Endothelial cell of umbilical vein (primary cell): ENCODE data around the gene RNASE9. TPM values are rescaled to one million over a fixed set of nuclear protein-coding genes. Genes with fewer than 3 reads are reported as not detected.

Source experiments
- Bru-seq: library from RNA; stranded (reverse); fragments of 400-500 nt; gene quantifications from one replicate; lab custom pipeline; 2021; lab: Mats Ljungman, UMichigan
- BruChase-seq, 2 experiments: library from RNA; stranded (reverse); fragments of 400-500 nt; gene quantifications; one replicate each; lab custom pipeline; 2021; lab: Mats Ljungman, UMichigan
- BruUV-seq: library from RNA; stranded (reverse); fragments of 400-500 nt; replicated peaks from 2 replicates; lab custom pipeline; 2021; lab: Mats Ljungman, UMichigan
- CTCF ChIA-PET: fragments of 300-600, 350-600 bp; sonication (Branson Sonifier 250); formaldehyde crosslinking; loops from one replicate; lab custom pipeline; 2021; ENCODE audit warnings: antibody characterized with exemption, inconsistent platforms; lab: Charles Lee
- POLR2A ChIA-PET: fragments of 300-600, 350-600 bp; sonication (Branson Sonifier 250); formaldehyde crosslinking; loops from one replicate; lab custom pipeline; 2021; ENCODE audit warnings: antibody characterized with exemption, inconsistent platforms; lab: Charles Lee
- DNase-seq: peaks from one replicate; pipeline ENCODE4 v3.0.0-alpha.2; 2011; ENCODE audit warnings: low read depth, low spot score
- FAIRE-seq: peaks from 2 replicates; lab custom pipeline; 2011; peaks lifted over from hg19 to GRCh38; lab: Jason Lieb, UNC
- H2AFZ ChIP-seq: 2 replicates; pipeline ENCODE4 v1.6.0; 2012; ENCODE audit warnings: low read depth, low read length, control low read depth, inconsistent platforms
- H3K27ac ChIP-seq: 2 replicates; pipeline ENCODE4 v1.5.1; 2011; ENCODE audit warnings: low read depth, mild to moderate bottlenecking, control low read depth, low read length, moderate library complexity; ENCODE audit not compliant: insufficient read depth
- H3K27me3 ChIP-seq, 2 experiments: 2 replicates each; pipeline versions ENCODE4 v1.6.0 to v1.6.1; 2011; ENCODE audit warnings: low read length in 2 of 2, mixed read lengths in 1 of 2; ENCODE audit not compliant: control insufficient read depth in 2 of 2, insufficient read depth in 2 of 2
- H3K36me3 ChIP-seq, 2 experiments: 2 replicates in 1 of 2; 3 replicates in 1 of 2; pipeline ENCODE4 v1.5.1; 2011; ENCODE audit warnings: low read length in 2 of 2, mild to moderate bottlenecking in 1 of 2, moderate library complexity in 1 of 2; ENCODE audit not compliant: control insufficient read depth in 2 of 2, insufficient read depth in 2 of 2; ENCODE audit errors: extremely low read depth in 1 of 2
- H3K4me1 ChIP-seq: 3 replicates; pipeline ENCODE4 v1.5.1; 2011; ENCODE audit warnings: mild to moderate bottlenecking, low read length; ENCODE audit not compliant: control insufficient read depth, insufficient read depth; ENCODE audit errors: extremely low read depth
- H3K4me2 ChIP-seq: 2 replicates; pipeline ENCODE4 v1.6.1; 2011; ENCODE audit warnings: low read length, control low read depth, mixed read lengths; ENCODE audit not compliant: insufficient read depth
- H3K4me3 ChIP-seq, 3 experiments: fragments of 200-600 bp in 1 of 3; sonication (generic), shearing (Covaris generic) in 1 of 3; replicated peaks in 1 of 3; 2 replicates each; pipeline ENCODE4 v1.5.1; 2011 to 2016; ENCODE audit warnings: control low read depth in 3 of 3, low read length in 3 of 3, mild to moderate bottlenecking in 2 of 3, inconsistent platforms in 1 of 3, low read depth in 1 of 3, moderate library complexity in 1 of 3; ENCODE audit not compliant: insufficient read depth in 1 of 3
- H3K79me2 ChIP-seq: 2 replicates; pipeline ENCODE4 v1.6.0; 2012; ENCODE audit warnings: low read length, inconsistent platforms; ENCODE audit not compliant: control insufficient read depth, insufficient read depth
- H3K9ac ChIP-seq: replicated peaks from 2 replicates; pipeline ENCODE3; 2011; ENCODE audit warnings: low read length, control low read depth; ENCODE audit not compliant: insufficient read depth; ENCODE audit errors: extremely low read depth
- H3K9me1 ChIP-seq: replicated peaks from 3 replicates; pipeline ENCODE4 v1.6.0; 2011; ENCODE audit warnings: mild to moderate bottlenecking, low read length; ENCODE audit not compliant: control insufficient read depth, insufficient read depth; ENCODE audit errors: extremely low read depth
- H3K9me3 ChIP-seq: replicated peaks from 2 replicates; pipeline ENCODE4 v1.5.1; 2012; ENCODE audit warnings: low read length, inconsistent platforms; ENCODE audit not compliant: control insufficient read depth, insufficient read depth
- H4K20me1 ChIP-seq: replicated peaks from 2 replicates; pipeline ENCODE3; 2011; ENCODE audit warnings: mild to moderate bottlenecking, low read length; ENCODE audit not compliant: control insufficient read depth, insufficient read depth; ENCODE audit errors: extremely low read depth
- EZH2 ChIP-seq: IDR thresholded peaks from 2 replicates; pipeline ENCODE4 v1.6.1; 2012; ENCODE audit warnings: borderline replicate concordance, low read depth, mild to moderate bottlenecking, moderate library complexity, low read length, inconsistent platforms; ENCODE audit not compliant: severe bottlenecking
- FOS ChIP-seq: IDR thresholded peaks from 2 replicates; pipeline ENCODE4 v1.6.1; 2011; ENCODE audit warnings: mild to moderate bottlenecking, low read length, moderate library complexity, borderline replicate concordance; ENCODE audit not compliant: insufficient read depth
- GATA2 ChIP-seq: IDR thresholded peaks from 2 replicates; pipeline ENCODE4 v1.7.0; 2011; ENCODE audit warnings: low read depth, mild to moderate bottlenecking, moderate library complexity, mixed read lengths, low read length; ENCODE audit not compliant: insufficient read length, insufficient read depth
- JUN ChIP-seq: IDR thresholded peaks from 2 replicates; pipeline ENCODE4 v1.6.1; 2011; ENCODE audit warnings: borderline replicate concordance, low read depth; ENCODE audit not compliant: insufficient read length, insufficient read depth
- MYC ChIP-seq: IDR thresholded peaks from one replicate; pipeline ENCODE4 v1.6.1; 2011; ENCODE audit warnings: mild to moderate bottlenecking, low read depth, low read length
- POLR2A ChIP-seq: IDR thresholded peaks from 2 replicates; pipeline ENCODE4 v1.6.1; 2012; ENCODE audit warnings: low read depth, mild to moderate bottlenecking, control low read depth, low read length
- POLR2AphosphoS5 ChIP-seq: IDR thresholded peaks from 2 replicates; pipeline ENCODE4 v1.6.1; 2012; ENCODE audit warnings: low read depth, mild to moderate bottlenecking, control low read depth, low read length, moderate library complexity; ENCODE audit not compliant: insufficient read depth
- dilution Hi-C: fragments of 300-500 bp; cut with MboI; formaldehyde crosslinking; loops from one replicate; pipeline ENCODE4 v1.15.0; 2019; ENCODE audit warnings: low sequenced_read_pairs; ENCODE audit not compliant: extremely low pct_ligation_motif_present
- intact Hi-C: fragments of 100-400 bp; cut with micrococcal nuclease; formaldehyde crosslinking; loops from one replicate; pipeline ENCODE4 v1.10.0; 2022
- long read RNA-seq: library from polyadenylated mRNA; stranded (forward); transcript quantifications from one replicate; pipeline ENCODE4 v2.0.0, GENCODE V29; 2021
- polyA minus RNA-seq, 3 experiments: library from RNA; depleted of rRNA, polyadenylated mRNA; stranded (reverse); fragments of >200 nt; gene quantifications; 1 replicate in 1 of 3; 2 replicates in 2 of 3; pipeline ENCODE4 v1.2.3, GENCODE V29; 2011
- polyA plus RNA-seq, 4 experiments: library from polyadenylated mRNA; depleted of rRNA in 3 of 4; stranded (reverse) in 3 of 4; unstranded in 1 of 4; fragments of >200 nt; gene quantifications; 2 replicates each; pipeline versions ENCODE4 v1.2.1 to v1.2.3, GENCODE V29; 2011 to 2012; ENCODE audit warnings: missing spikeins in 1 of 4
- total RNA-seq: library from RNA; stranded (reverse); gene quantifications from 2 replicates; pipeline ENCODE4 v1.2.3, GENCODE V29; 2021
- TF ChIP-seq, protein P1 (sequence below): IDR thresholded peaks from 2 replicates; pipeline ENCODE4 v1.6.1; 2011; ENCODE audit not compliant: insufficient read depth, insufficient read length
- TF ChIP-seq, protein P2 (sequence below), 2 donors: IDR thresholded peaks; 1 replicate in 1 of 2; 2 replicates in 1 of 2; pipeline ENCODE4 v1.5.1; 2011; ENCODE audit warnings: low read length in 2 of 2, mild to moderate bottlenecking in 2 of 2, moderate library complexity in 2 of 2, control low read depth in 1 of 2, inconsistent platforms in 1 of 2, low read depth in 1 of 2; ENCODE audit not compliant: insufficient read depth in 1 of 2; ENCODE audit errors: extremely low read depth in 1 of 2

Gene RNASE9
- total RNA-seq: not detected in 2 replicates
- not detected in 2 replicates for polyA plus RNA-seq
- polyA plus RNA-seq (2011; cell fraction: cytosol; rRNA removed): not detected in 2 replicates
- polyA plus RNA-seq (2011; cell fraction: nucleus; rRNA removed): not detected in 2 replicates
- not detected in 2 replicates for polyA plus RNA-seq (2012)
- polyA minus RNA-seq: not detected in 2 replicates
- not detected for polyA minus RNA-seq (2011; cell fraction: cytosol; rRNA and poly(A)+ RNA removed)
- not detected in 2 replicates for polyA minus RNA-seq (2011; cell fraction: nucleus; rRNA and poly(A)+ RNA removed)
- not detected for Bru-seq, nascent RNA
- not detected for BruChase-seq, experiment 1, labeled RNA remaining after a 6-hour chase
- BruChase-seq, experiment 2, labeled RNA remaining after a 2-hour chase: not detected
- long read RNA-seq: 0 reads

DNA sequence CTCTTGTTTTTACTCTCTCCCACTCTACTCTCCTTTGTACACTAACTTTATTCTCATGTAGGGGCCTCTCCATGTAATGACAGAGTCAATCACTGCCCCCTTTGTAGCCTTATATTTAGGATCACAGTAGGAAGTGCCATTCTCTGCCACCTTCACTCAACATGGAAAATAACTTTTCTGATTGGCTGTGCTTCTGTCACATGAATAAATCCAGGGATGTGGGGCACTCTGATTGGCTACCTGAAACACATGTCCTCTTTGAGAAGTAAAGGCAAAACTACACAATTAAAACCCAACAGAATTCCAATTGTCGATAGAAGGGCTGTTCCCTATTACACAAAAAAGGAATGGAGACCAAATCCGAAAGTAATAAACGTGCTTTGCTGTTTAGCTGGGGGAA lies at the start of gene RNASE9:
RNASE9 (minus strand) TSS at position 87 of the 400 bp plus-strand sequence.
- TF ChIP-seq, protein P1, sequence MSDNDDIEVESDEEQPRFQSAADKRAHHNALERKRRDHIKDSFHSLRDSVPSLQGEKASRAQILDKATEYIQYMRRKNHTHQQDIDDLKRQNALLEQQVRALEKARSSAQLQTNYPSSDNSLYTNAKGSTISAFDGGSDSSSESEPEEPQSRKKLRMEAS: no peak
- TF ChIP-seq FOS: no peak
- TF ChIP-seq JUN: no peak
- TF ChIP-seq MYC: no peak
- TF ChIP-seq POLR2AphosphoS5: no peak
- TF ChIP-seq, protein P2, sequence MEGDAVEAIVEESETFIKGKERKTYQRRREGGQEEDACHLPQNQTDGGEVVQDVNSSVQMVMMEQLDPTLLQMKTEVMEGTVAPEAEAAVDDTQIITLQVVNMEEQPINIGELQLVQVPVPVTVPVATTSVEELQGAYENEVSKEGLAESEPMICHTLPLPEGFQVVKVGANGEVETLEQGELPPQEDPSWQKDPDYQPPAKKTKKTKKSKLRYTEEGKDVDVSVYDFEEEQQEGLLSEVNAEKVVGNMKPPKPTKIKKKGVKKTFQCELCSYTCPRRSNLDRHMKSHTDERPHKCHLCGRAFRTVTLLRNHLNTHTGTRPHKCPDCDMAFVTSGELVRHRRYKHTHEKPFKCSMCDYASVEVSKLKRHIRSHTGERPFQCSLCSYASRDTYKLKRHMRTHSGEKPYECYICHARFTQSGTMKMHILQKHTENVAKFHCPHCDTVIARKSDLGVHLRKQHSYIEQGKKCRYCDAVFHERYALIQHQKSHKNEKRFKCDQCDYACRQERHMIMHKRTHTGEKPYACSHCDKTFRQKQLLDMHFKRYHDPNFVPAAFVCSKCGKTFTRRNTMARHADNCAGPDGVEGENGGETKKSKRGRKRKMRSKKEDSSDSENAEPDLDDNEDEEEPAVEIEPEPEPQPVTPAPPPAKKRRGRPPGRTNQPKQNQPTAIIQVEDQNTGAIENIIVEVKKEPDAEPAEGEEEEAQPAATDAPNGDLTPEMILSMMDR (IDR thresholded peaks at IDR 0.05; ENCODE audit: extremely low read depth in 1 of 2, insufficient read depth in 1 of 2, low read depth in 1 of 2, low read length in 2 of 2): no peak
- no peak for TF ChIP-seq GATA2
- no peak for TF ChIP-seq POLR2A
- TF ChIP-seq EZH2: no peak
- no peaks in the 10 kb centered on the region for H3K79me2 ChIP-seq

More for the DNA sequence above, at the start of gene RNASE9:
- intact Hi-C loops: no loop called here
- no peaks in the 10 kb centered on the region for H3K9me3 ChIP-seq
- no peak within 1 kb of the TSS for H3K4me3 ChIP-seq
- CTCF ChIA-PET: interaction anchor here (1.2 kb wide), 1 partner anchor 30 kb away, joined by 3 read pairs; no protein-coding TSS in a partner anchor
- H2AFZ ChIP-seq: no peak within 1 kb of the TSS
- H3K36me3 ChIP-seq: no peaks in the 10 kb centered on the region
- no TSS peak for BruUV-seq
- H3K4me2 ChIP-seq: no peak within 1 kb of the TSS
- H3K27me3 ChIP-seq: peaks cover 9% of the 10 kb centered on the region in 2 experiments
- POLR2A ChIA-PET: no interaction called here
- dilution Hi-C loops: no loop called here
- FAIRE-seq (no peak), DNase-seq (no peak)
- H3K9ac ChIP-seq: no peak within 1 kb of the TSS
- no peaks in the 10 kb centered on the region for H3K4me1 ChIP-seq
- no peaks in the 10 kb centered on the region for H3K9me1 ChIP-seq
- no peaks in the 10 kb centered on the region for H4K20me1 ChIP-seq
- no peak within 1 kb of the TSS for H3K27ac ChIP-seq
